HepG2 (cell line): ENCODE results near the gene GPT2. TPM values are rescaled to one million over a fixed set of nuclear protein-coding genes. Genes with fewer than 3 reads are reported as not detected.

Experiments used
- ATAC-seq: fragments of 200-7000 bp; cut with Tn5 transposase; 3 replicates; pipeline ENCODE4 v1.9.1; 2020; ENCODE audit warnings: mild to moderate bottlenecking, moderate library complexity
- BruUV-seq: library from RNA; stranded (reverse); fragments of 400-500 nt; replicated peaks from 2 replicates; lab custom pipeline; 2021; lab: Mats Ljungman, UMichigan
- CTCF ChIA-PET: fragments of 300-600 bp; formaldehyde crosslinking; extraction: SDS; loops from one replicate; lab custom pipeline; 2021; ENCODE audit warnings: low total read pairs, inconsistent platforms, low intra/inter-chr PET ratio; lab: Yijun Ruan, JAX
- POLR2A ChIA-PET: fragments of 350-600 bp; sonication (Branson Sonifier 250); formaldehyde crosslinking; loops from one replicate; lab custom pipeline; 2020; ENCODE audit warnings: antibody characterized with exemption, inconsistent platforms; lab: Yijun Ruan, JAX
- DNase-seq: peaks from one replicate; pipeline ENCODE4 v3.0.0-alpha.2; 2015; ENCODE audit warnings: low spot score
- FAIRE-seq: peaks from 3 replicates; lab custom pipeline; 2011; peaks lifted over from hg19 to GRCh38; lab: Jason Lieb, UNC
- H2AFZ ChIP-seq: one replicate; pipeline ENCODE4 v1.6.1; 2011; ENCODE audit warnings: low read length, inconsistent platforms
- H3K27ac ChIP-seq: fragments of 300-600 bp; 3 replicates; pipeline ENCODE4 v1.8.0; 2011; ENCODE audit warnings: mixed run types, mild to moderate bottlenecking, mixed read lengths, low read length, inconsistent platforms; ENCODE audit not compliant: insufficient read depth; ENCODE audit errors: extremely low read length
- H3K27me3 ChIP-seq, 2 experiments: fragments of 200-600 bp in 1 of 2; 2 replicates in 1 of 2; 3 replicates in 1 of 2; pipeline versions ENCODE4 v1.6.0 to v1.8.0; 2011; ENCODE audit warnings: low read length in 2 of 2, mild to moderate bottlenecking in 2 of 2, moderate library complexity in 2 of 2, inconsistent platforms in 1 of 2; ENCODE audit not compliant: insufficient read depth in 2 of 2, control insufficient read depth in 1 of 2
- H3K36me3 ChIP-seq, 2 experiments: fragments of 200-600 bp in 1 of 2; replicated peaks in 1 of 2; 2 replicates in 1 of 2; 3 replicates in 1 of 2; pipeline versions ENCODE4 v1.5.1 to v1.8.0; 2011; ENCODE audit warnings: low read length in 2 of 2, inconsistent platforms in 1 of 2; ENCODE audit not compliant: insufficient read depth in 2 of 2, control insufficient read depth in 1 of 2
- H3K4me1 ChIP-seq: 2 replicates; pipeline ENCODE4 v1.5.1; 2012; ENCODE audit warnings: low read length, inconsistent platforms; ENCODE audit not compliant: insufficient read depth
- H3K4me2 ChIP-seq: 2 replicates; pipeline ENCODE4 v1.6.0; 2011; ENCODE audit warnings: low read depth, low read length, inconsistent platforms
- H3K4me3 ChIP-seq, 3 experiments: fragments of 200-600 bp in 1 of 3; sonication (generic), shearing (Covaris generic) in 1 of 3; replicated peaks in 1 of 3; 2 replicates each; pipeline ENCODE4 v1.5.1; 2011 to 2016; ENCODE audit warnings: low read length in 3 of 3, inconsistent platforms in 2 of 3, low read depth in 2 of 3, mild to moderate bottlenecking in 2 of 3, control low read depth in 1 of 3, mixed read lengths in 1 of 3; ENCODE audit not compliant: insufficient read depth in 1 of 3
- H3K79me2 ChIP-seq: one replicate; pipeline ENCODE4 v1.6.1; 2011; ENCODE audit warnings: low read length, inconsistent platforms; ENCODE audit not compliant: insufficient read depth
- H3K9ac ChIP-seq: 2 replicates; pipeline ENCODE4 v1.6.0; 2011; ENCODE audit warnings: mild to moderate bottlenecking, low read depth, low read length, inconsistent platforms; ENCODE audit not compliant: insufficient read depth
- H3K9me3 ChIP-seq: 2 replicates; pipeline ENCODE4 v1.5.1; 2012; ENCODE audit warnings: mild to moderate bottlenecking, low read length
- H4K20me1 ChIP-seq: 2 replicates; pipeline ENCODE4 v1.6.0; 2011; ENCODE audit warnings: inconsistent platforms, mild to moderate bottlenecking, low read length, moderate library complexity; ENCODE audit not compliant: insufficient read depth
- HINFP ChIP-seq: sonication (generic); formaldehyde crosslinking; IDR thresholded peaks from 2 replicates; pipeline ENCODE4 v1.4.0; 2020; ENCODE audit warnings: low read depth, mild to moderate bottlenecking, missing genetic modification reagents
- KAT2B ChIP-seq: fragments of 150-350 bp; IDR thresholded peaks from 2 replicates; pipeline ENCODE4 v1.6.1; 2014; ENCODE audit warnings: low read depth, low read length, borderline replicate concordance
- MED1 ChIP-seq: sonication (generic); formaldehyde crosslinking; IDR thresholded peaks from 2 replicates; pipeline ENCODE4 v1.4.0; 2020; ENCODE audit warnings: missing genetic modification reagents
- NFKB2 ChIP-seq: sonication (generic); formaldehyde crosslinking; IDR thresholded peaks from 2 replicates; pipeline ENCODE4 v1.4.0; 2020; ENCODE audit warnings: missing genetic modification reagents, borderline replicate concordance
- POLR2G ChIP-seq: fragments of 200-400 bp; formaldehyde crosslinking; IDR thresholded peaks from 2 replicates; pipeline ENCODE4 v1.6.1; 2018; ENCODE audit warnings: mild to moderate bottlenecking, low read depth, low read length, moderate library complexity
- SAFB2 ChIP-seq: sonication (generic); formaldehyde crosslinking; IDR thresholded peaks from 2 replicates; pipeline ENCODE4 v1.5.1; 2020; ENCODE audit warnings: missing genetic modification reagents, low read depth, mild to moderate bottlenecking, borderline replicate concordance
- SP1 ChIP-seq, 2 experiments: fragments of 450-650 bp in 1 of 2; sonication (generic) in 1 of 2; formaldehyde crosslinking in 1 of 2; IDR thresholded peaks; 2 replicates each; pipeline versions ENCODE4 v1.4.0 to v1.6.1; 2016 to 2020; ENCODE audit warnings: missing genetic modification reagents in 1 of 2
- TARDBP ChIP-seq: sonication (generic); formaldehyde crosslinking; IDR thresholded peaks from 2 replicates; pipeline ENCODE4 v1.8.0; 2022; ENCODE audit warnings: mild to moderate bottlenecking, missing genetic modification reagents
- ZKSCAN1 ChIP-seq: fragments of 150-350 bp; IDR thresholded peaks from 2 replicates; pipeline ENCODE4 v1.6.1; 2014; ENCODE audit warnings: low read length
- ZNF350 ChIP-seq: sonication (generic); formaldehyde crosslinking; IDR thresholded peaks from 2 replicates; pipeline ENCODE4 v1.4.0; 2020; ENCODE audit warnings: mild to moderate bottlenecking, low read depth, missing genetic modification reagents, borderline replicate concordance
- ZNF382 ChIP-seq: sonication (generic); formaldehyde crosslinking; IDR thresholded peaks from 2 replicates; pipeline ENCODE4 v1.5.0; 2020; ENCODE audit warnings: missing genetic modification reagents, mild to moderate bottlenecking, borderline replicate concordance
- ZNF564 ChIP-seq: sonication (generic); formaldehyde crosslinking; IDR thresholded peaks from 2 replicates; pipeline ENCODE4 v1.8.1; 2023; ENCODE audit warnings: mild to moderate bottlenecking, missing genetic modification reagents
- ZNF646 ChIP-seq: sonication (generic); formaldehyde crosslinking; IDR thresholded peaks from 2 replicates; pipeline ENCODE4 v1.9.0; 2021; ENCODE audit warnings: mild to moderate bottlenecking, missing genetic modification reagents
- whole genome bisulfite sequencing: methylation state at CpG from one replicate; pipeline ENCODE4 v1.1.6; 2017; ENCODE audit warnings: low lambda C conversion rate; 5-methylcytosine and 5-hydroxymethylcytosine counted together
- in situ Hi-C: cut with HindIII; loops from 2 replicates; pipeline ENCODE4 v1.10.0; 2017; ENCODE audit warnings: low pct_unique_long_range_greater_than_20kb; ENCODE audit not compliant: extremely low pct_ligation_motif_present
- intact Hi-C: fragments of 100-400 bp; cut with micrococcal nuclease; formaldehyde crosslinking; loops from one replicate; pipeline ENCODE4 v1.10.0; 2022; ENCODE audit not compliant: unreplicated experiment
- polyA plus RNA-seq, 8 experiments: library from polyadenylated mRNA; depleted of rRNA in 3 of 8; stranded (reverse) in 7 of 8; unstranded in 1 of 8; fragments of >200 nt; fragmentation: Illumina TruSeq in 4 of 8; extraction: Trizol in 4 of 8; gene quantifications; 2 replicates each; pipeline versions ENCODE4 v1.2.1 to v1.2.3, GENCODE V29; 2011 to 2016; ENCODE audit warnings: low read depth in 4 of 8, missing spikeins in 1 of 8, mixed read lengths in 1 of 8; ENCODE audit not compliant: insufficient read depth in 1 of 8
- total RNA-seq, 5 experiments: library from RNA; depleted of rRNA; stranded (reverse); fragments of >200 nt; fragmentation: Illumina TruSeq; extraction: Trizol; gene quantifications; 2 replicates each; pipeline ENCODE4 v1.2.3, GENCODE V29; 2016; ENCODE audit warnings: low read depth in 1 of 5

GPT2 gene
- total and polyA plus RNA-seq, 2 of the 13 experiments (the other 11 are each of a cell fraction or from before 2014, with no cell fraction given) = 138 to 267 TPM

GRCh38 chr16:46906360-46907060, 22.3 kb downstream of the GPT2 start:
- Histone ChIP-seq H3K9ac (no peak overlapping the region), H3K36me3 (peaks cover 61 to 83% of the 10 kb centered on the region in 2 experiments), H3K9me3 (no peaks in the 10 kb centered on the region), H2AFZ (no peak overlapping the region), H3K4me1 (peaks cover 28% of the 10 kb centered on the region), H3K27ac (no peak overlapping the region), H3K4me2 (no peak overlapping the region), H3K27me3 (no peaks in the 10 kb centered on the region), H4K20me1 (peaks cover 14% of the 10 kb centered on the region; the same call in 1 of the 2 replicates), H3K4me3 (no peak overlapping the region), H3K79me2 (peaks cover 4% of the 10 kb centered on the region)
- no peak for ATAC-seq
- intact Hi-C loops (no loop called here), in situ Hi-C loops (loop anchor here (5.0 kb wide), 1 partner anchor 49 kb away; no protein-coding TSS in a partner anchor)
- 93% methylated on average over 12 of the region's 12 CpGs for WGBS
- no peak for FAIRE-seq
- ChIA-PET CTCF (interaction anchor here (5.3 kb wide), 1 partner anchor 53 kb away, joined by 91 read pairs; no protein-coding TSS in a partner anchor), POLR2A (interaction anchor here (0.9 to 11.7 kb wide), 5 partner anchors 10 to 52 kb away, joined by 3 to 133 read pairs (median 8); partner anchors contain the start of gene GPT2)
- no peak for DNase-seq
- no TSS peak for BruUV-seq
- TF ChIP-seq ZKSCAN1 = peak; percentile 84
- TF ChIP-seq ZNF350 (CRISPR knock-in tag) = no peak
- no peak for TF ChIP-seq ZNF382 (CRISPR knock-in tag)
- TF ChIP-seq POLR2G = peak; percentile 31; the same call in 1 of the 2 replicates
- TF ChIP-seq KAT2B = no peak
- 0 out of 2 replicates have a peak, but pooled peaks have one; percentile 38 for TF ChIP-seq NFKB2 (CRISPR knock-in tag)
- TF ChIP-seq ZNF646 (CRISPR knock-in tag) = no peak
- no peak for TF ChIP-seq SP1 (IDR thresholded peaks at IDR 0.05)
- TF ChIP-seq SP1 (CRISPR knock-in tag; IDR thresholded peaks at IDR 0.05) = 0 out of 2 replicates have a peak, but pooled peaks have one; percentile 22
- no peak for TF ChIP-seq HINFP (CRISPR knock-in tag)
- no peak for TF ChIP-seq ZNF564 (CRISPR knock-in tag)
- 0 out of 2 replicates have a peak, but pooled peaks have one; percentile 13 for TF ChIP-seq MED1
- peak; percentile 65; the same call in 1 of the 2 replicates for TF ChIP-seq TARDBP (CRISPR knock-in tag)
- peak; percentile 41; the same call in 1 of the 2 replicates for TF ChIP-seq SAFB2
